Smooth muscle cell of the coronary artery (primary cell): Measurements from ENCODE around the gene MTA1. TPM values are rescaled to one million over a fixed set of nuclear protein-coding genes. Genes with fewer than 3 reads are reported as not detected.

Experiments used
- total RNA-seq: library from RNA; depleted of rRNA; stranded (reverse); fragments of >200 nt; gene quantifications from 2 replicates; pipeline ENCODE4 v1.2.3, GENCODE V29; 2014; ENCODE audit warnings: low replicate concordance

MTA1 gene
- 25.0 and 31.4 TPM in 2 replicates for total RNA-seq

GRCh38 chr14:105419195-105420091, at the start of gene MTA1:
TSS of gene MTA1 (plus strand) at chr14:105419827. CDS start at chr14:105420036, 209 bp downstream.

DNA sequence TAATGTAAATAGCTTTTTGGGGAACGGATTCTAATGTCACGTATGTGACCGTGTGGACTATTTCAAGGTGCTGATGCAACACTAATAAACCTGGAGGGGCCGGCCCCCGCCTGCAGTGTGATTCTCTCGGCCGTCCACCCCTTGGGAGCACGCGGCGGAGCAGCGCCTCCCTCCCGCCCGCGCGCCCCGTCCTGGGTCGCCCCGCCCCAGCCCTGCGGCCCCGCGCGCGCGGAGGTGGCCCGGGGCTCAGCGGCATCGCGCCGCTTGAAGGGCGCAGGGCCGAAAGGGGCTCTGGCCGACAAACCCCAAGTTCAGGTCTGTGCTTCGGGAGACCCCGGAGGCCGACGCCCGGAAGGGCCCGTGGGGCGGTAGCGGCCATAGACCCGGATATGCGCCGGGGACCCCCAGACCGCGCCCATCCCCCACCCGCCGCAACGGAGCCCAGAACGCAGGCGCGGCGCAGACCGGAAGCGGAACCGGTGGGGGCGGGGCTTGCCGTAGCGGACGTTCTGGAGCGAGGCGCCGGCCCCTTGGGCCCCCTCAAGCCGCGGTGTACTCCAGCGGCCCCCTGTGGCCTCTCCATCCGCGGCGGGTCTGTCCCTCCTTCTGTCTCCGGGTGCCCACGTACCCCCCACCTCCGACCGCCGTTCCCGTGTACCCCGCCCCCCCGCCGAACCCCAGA, 21.4 kb upstream of the MTA1 start, which contains the start of gene TEX22:
Gene TEX22 (plus strand): TSS at position 495 of the 682 bp plus-strand sequence. CDS start 803 bp downstream, outside the sequence.

GRCh38 chr14:105474483-105475268, 55.0 kb downstream of the MTA1 start, which contains the start of gene CRIP2:
TSS of gene CRIP2 (plus strand) at chr14:105474821. CDS start at chr14:105474863, 42 bp downstream.

GRCh38 chr14:105486163-105486973, 66.7 kb downstream of the MTA1 start, which contains the start of gene CRIP1:
TSS of gene CRIP1 (plus strand) at chr14:105486886. CDS start at chr14:105487260, 374 bp downstream.

DNA sequence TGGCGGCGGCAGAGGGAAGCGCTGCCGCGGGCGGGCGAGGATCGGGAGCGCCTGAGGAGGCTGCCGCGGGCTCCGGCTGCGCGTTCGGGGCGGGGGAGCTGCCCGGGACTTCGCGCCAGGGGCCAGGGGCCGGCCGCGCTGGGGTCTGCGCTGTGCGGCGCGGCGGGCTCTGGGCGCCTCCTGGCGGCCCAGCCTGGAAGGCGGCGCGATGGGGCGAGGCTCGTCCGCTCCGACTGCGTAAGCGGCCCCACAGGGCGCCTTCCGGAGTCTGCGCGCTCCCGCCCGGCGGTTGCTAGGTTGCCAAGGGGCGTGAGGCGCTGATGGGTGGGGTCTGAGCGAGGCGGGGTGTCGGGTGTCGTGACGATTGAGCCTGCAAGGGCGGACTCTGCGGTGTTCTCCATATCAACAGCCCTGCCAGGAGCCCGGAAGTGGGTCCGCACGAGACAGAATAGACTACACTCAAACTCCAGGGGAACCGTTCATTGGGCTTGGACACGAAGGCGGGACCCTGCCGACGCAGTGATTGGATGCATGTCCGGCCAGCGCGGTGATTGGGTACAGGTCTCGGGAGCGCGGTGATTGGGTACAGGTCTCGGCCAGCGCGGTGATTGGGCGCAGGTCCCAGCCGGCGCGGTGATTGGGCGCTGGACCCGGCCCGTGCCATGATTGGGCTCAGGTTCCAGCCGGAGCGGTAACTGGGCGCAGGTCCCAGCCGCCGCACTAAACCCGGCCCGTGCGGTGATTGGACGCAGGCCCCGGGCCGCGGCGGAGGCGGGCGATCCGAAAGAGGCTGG, 71.1 kb downstream of the MTA1 start, which contains the start of gene TEDC1:
Gene TEDC1 (plus strand): TSS at position 675 of the 794 bp plus-strand sequence. CDS start 130 bp downstream, outside the sequence.

Other genes starting within 250 kb of the MTA1 start
- 11.1 and 15.2 TPM in 2 replicates for gene NUDT14, start 238.5 kb upstream of the MTA1 start, total RNA-seq
- 29.3 and 37.4 TPM in 2 replicates for gene BTBD6, start 171.3 kb upstream of the MTA1 start, total RNA-seq
- gene BRF1, start 118.8 kb upstream of the MTA1 start, total RNA-seq: 22.7 and 37.1 TPM in 2 replicates
- 40.9 and 67.9 TPM in 2 replicates for gene PACS2, start 105.1 kb upstream of the MTA1 start, total RNA-seq
- 0.23 TPM in 2 replicates for gene TEX22, start 21.3 kb upstream of the MTA1 start, total RNA-seq
- gene CRIP2, start 55.0 kb downstream of the MTA1 start, total RNA-seq: 20.5 and 148 TPM in 2 replicates
- gene CRIP1, start 67.1 kb downstream of the MTA1 start, total RNA-seq: 1.2 and 7.7 TPM in 2 replicates
- 1.9 and 5.5 TPM in 2 replicates for gene TEDC1, start 71.4 kb downstream of the MTA1 start, total RNA-seq
- gene TMEM121, start 106.8 kb downstream of the MTA1 start, total RNA-seq: 12.6 and 13.6 TPM in 2 replicates